Activated effector memory CD4-positive, alpha-beta T cell treated with anti-CD3 and anti-CD28 coated beads, Interleukin-2, amount 50 U/mL, for 16 hours (primary cell): ENCODE results near the gene PSMB4.
A peak's percentile ranks its signal among the peaks of the same experiment; 100 is the strongest.

Experiments
- DNase-seq: peaks from one replicate; pipeline ENCODE4 v3.0.0-alpha.2; 2020

Gene PSMB4

DNA sequence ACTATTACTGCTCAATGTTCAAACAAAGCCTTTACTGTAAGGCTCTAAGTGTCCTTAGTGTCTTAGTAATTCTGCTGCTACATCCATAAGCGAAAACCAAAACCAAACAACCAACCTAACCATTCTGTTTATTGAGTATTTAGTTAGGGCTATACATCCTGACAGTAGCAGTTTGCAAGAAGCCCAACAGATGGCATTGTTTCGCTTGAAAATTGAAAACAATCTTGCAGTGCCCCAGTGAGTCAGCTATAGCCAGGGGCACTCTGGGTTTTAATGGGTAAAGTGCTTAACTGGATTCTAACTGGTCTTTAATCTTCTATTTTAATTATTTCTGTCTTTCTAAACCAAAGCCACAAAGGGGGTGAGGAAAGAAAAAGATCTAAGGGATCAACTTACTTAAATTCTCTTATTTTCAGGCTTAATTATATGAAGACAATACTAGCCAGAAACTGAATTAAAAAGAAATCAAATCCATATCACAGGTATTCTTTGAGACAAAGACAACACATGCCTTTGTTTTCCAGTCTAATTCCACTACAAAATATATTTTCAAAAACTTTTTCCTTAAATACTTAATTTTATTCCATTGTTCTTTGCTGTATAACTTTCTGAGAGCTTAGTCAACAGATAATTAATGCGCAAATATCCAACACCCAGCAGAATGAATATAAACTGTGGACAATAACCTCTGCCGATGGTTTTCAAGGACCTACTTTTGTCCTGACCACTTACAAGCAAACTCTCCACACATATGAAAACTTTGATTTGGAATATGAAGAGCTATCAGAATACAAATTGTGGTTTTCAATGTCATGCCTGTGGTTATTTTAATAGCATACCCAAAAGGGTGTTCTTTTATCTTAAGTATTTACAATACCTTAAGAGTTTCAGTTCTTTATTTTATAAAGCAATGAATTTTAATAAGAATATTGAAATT lies 44.7 kb downstream of the PSMB4 start:
- DNase-seq, result peak; percentile 81

DNA sequence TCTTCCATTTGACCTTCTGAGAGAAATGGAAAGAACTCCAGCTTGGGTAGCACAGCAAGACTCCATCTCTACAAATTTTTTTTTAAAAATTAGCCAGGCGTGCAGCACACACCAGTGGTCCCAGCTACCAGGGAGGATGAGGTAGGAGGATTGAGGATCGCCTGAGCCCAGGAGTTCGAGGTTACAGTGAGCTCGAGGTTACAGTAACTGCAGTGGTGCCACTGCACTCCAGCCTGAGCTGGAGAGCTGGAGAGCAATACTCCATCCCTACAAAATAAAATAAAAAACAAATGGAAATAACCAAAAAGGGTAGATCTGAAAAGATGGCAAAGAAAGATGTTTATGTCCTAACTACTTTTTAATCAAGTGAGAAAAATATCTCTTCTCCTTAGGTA lies 45.4 kb downstream of the PSMB4 start:
- no peak for DNase-seq

DNA sequence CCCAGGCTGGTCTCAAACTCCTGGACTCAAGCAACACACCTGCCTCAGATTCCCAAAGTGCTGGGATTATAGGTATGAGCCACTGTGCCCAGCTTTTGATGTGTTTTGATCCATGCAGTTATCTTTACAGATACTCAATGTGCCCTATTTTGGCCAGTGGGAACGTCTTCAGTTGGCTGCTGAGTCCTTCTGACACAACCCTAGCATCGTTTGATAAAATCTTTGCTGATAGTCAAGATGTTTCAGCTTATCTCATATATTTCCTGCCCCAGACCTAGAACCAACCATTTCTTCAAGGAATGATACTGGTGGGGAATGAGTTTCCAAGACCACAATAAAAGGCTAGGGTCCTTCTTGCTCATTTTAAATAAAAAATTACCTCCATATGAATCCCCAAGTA lies 48.3 kb downstream of the PSMB4 start:
- no peak for DNase-seq
